ENCODE results near the gene WDR82. TPM values are rescaled to one million over a fixed set of nuclear protein-coding genes. Genes with fewer than 3 reads are reported as not detected.

WDR82 gene
- total RNA-seq, 1 experiment from 2014 or later = 58.0 TPM

GRCh38 chr3:52225452-52226228 is 52.8 kb downstream of the WDR82 start, which contains the start of gene TLR9:
Gene TLR9, minus strand, starts transcription at chr3:52225645. Its CDS starts 116 bp downstream, at chr3:52225529.
- no peak for DNase-seq (ENCODE audit: low read depth)

DNA sequence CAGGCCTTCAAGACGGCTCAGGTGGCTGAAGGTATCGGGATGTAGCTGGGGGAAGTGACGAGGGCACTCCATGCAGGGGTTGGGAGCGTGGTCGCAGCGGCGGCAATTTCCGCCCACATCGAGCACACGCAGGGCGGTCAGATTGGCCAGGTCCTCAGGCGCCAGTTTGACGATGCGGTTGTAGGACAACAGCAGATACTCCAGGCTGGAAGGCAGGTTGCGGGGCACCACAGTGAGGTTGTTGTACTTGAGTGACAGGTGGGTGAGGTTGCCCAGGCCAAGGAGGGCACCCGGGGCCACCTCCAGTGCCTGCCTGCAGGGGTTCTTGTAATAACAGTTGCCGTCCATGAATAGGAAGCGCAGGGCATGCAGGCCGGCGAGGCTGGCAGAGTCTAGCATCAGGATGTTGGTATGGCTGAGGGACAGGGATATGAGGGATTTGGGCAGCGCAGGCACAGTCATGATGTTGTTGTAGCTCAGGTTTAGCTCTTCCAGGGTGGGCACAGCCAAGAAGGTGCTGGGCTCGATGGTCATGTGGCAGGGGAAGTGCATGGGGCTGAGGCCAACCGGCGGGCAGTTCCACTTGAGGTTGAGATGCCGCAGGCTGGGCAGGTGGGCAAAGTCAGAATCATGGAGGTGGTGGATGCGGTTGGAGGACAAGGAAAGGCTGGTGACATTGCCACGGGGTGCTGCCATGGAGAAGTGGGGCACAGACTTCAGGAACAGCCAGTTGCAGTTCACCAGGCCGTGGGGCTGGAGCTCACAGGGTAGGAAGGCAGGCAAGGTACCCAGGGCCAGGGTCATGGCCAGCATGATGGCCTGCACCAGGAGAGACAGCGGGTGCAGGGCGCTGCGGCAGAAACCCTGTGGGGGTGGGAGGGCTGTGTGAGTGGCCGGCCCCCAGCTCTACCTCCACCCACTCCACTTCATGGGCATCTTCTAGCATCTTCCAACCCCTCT is 54.7 kb downstream of the WDR82 start:
- DNase-seq (ENCODE audit: low read depth) = no peak

GRCh38 chr3:52222319-52223221 is 55.9 kb downstream of the WDR82 start:
- DNase-seq (ENCODE audit: low read depth) = no peak

DNA sequence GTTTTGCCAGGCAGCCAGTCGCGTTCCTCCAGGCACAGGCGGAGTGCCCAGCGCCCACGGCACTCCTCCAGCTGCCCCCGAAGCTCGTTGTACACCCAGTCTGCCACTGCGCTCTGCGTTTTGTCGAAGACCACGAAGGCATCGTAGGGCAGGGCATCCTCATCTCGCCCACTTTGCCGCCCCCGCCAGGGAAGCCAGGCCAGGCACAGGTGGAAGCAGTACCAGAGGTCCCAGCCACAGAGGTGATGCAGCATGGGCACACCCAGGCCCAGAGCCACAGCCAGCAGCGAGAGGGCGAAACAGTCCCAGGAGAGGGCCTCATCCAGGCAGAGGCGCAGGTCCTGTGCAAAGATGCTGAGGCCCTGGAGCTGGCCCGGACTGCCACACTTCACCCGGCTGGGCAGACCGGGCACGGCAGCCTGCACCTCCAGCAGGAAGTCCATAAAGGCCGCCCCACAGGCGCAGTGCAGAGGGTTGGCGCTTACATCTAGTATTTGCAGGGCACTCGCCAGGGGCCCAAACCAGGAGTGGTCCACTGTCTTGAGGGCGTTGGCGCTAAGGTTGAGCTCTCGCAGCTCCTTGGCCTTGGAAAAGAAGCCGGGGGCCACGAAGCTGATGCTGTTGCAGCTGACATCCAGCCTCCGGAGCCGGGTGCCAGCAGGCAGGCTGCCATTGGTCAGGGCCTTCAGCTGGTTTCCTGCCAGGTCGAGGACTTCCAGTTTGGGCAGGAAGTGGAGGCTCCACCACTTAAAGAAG is 56.7 kb downstream of the WDR82 start:
- DNase-seq (ENCODE audit: low read depth) = no peak

- DNase-seq (ENCODE audit: low read depth) = no peak
Measured at GRCh38 chr3:52221141-52221562, 57.3 kb downstream of the WDR82 start.

GRCh38 chr3:52220380-52221026 is 57.9 kb downstream of the WDR82 start:
- DNase-seq (ENCODE audit: low read depth) = peak; percentile 64

- no peak for DNase-seq (ENCODE audit: low read depth)
Measured at GRCh38 chr3:52218937-52219650, 59.4 kb downstream of the WDR82 start.

- DNase-seq (ENCODE audit: low read depth) = no peak
Measured at GRCh38 chr3:52218454-52218853, 60.0 kb downstream of the WDR82 start.

GRCh38 chr3:52218026-52218425 is 60.4 kb downstream of the WDR82 start:
- no peak for DNase-seq (ENCODE audit: low read depth)

GRCh38 chr3:52217409-52217805 is 61.0 kb downstream of the WDR82 start:
- no peak for DNase-seq (ENCODE audit: low read depth)

DNA sequence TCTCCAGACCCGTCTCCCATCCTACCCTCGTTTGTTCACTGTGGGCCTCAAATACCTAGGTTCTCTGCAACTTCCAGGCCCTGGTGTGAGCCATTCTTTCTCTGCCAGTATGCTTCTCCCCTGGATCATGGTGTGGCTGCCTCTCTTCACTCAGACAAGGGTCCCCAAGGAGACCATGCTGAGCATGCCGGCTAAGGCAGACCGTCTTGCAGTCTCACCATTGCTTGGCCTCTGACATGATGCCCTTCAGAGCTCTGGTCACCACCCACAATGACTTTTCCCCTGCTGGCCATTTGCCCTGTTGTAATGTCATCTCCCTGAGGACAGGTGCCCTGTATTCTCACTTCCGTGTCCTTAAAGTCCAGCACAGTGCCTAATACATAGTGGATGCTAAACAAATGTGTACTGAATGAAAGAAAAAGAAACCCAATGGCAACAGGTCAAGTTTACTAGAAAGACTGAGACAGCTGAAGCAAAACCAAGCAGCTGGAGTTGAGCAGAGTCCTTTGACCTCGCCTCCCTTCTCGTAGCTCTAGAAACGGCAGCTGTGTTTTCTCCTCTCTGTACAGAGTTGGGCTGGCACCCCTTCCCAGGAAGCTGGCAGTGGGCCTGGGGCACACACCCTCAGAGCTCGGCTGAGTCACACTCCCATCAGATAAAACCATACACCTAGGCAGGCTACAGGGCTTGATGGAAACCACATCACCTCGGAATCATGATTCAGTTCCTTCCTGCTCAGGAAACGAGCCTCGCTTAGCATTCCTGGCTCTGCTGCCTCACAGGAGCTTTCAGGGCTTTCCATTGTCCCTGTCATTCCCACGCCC is 61.7 kb downstream of the WDR82 start:
- DNase-seq (ENCODE audit: low read depth) = peak; percentile 98

DNA sequence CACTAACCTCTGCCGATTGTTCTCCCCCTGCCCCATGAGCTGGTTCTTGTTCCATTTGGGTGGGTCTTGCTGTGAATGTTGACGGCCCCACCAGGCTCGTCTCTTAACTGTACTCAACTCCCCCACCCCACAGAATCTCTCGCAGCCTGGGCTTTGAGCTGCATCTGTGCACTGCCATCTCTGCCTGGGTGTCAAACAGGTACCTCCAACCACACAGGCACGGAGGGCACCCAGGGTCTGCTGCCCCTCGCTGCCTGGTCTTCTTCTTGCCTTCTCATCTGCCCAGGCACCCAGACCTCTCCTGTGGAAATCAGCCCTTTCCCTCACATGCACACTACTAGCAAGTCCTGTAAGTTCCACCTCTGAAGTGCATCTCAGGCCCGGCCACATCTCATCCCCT is 63.1 kb downstream of the WDR82 start:
- no peak for DNase-seq (ENCODE audit: low read depth)

DNA sequence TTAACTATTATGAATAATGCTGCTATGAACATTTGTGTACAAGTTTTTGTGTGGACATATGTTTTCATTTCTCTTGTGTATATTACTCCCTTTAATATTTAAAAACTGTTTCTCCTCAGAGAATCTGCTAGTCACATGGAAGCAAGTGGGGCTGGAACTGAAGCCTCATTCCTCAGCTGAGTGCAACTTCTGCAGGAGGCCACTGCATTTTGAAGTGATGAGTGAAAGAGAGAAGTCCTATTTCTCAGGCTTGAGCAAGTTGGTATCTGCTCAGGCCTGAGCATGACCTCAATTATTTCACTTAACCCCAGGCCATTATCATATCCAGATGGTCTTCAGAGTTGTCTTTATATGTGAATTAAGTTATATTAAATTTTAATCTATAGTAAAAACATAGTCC is 64.5 kb downstream of the WDR82 start:
- no peak for DNase-seq (ENCODE audit: low read depth)

DNA sequence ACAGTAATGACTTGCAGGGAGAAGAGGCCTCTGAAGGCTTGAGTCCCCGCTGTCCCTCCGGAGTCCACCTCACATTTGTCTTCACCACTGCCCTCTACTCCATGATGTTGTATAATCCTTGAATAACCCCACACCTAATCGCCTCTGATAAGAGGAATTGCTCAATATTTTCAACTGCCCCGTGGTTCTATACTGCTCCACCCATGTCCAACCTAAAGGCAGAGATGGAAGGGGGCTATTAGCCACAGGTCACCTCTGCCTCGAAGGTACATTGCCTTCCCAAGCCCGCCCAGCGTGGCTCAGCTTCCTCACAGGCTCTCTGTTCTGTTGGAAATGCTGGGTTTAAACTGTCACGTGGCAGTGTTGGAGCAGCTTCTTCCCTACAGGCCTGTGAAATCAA is 65.4 kb downstream of the WDR82 start:
- no peak for DNase-seq (ENCODE audit: low read depth)

DNA sequence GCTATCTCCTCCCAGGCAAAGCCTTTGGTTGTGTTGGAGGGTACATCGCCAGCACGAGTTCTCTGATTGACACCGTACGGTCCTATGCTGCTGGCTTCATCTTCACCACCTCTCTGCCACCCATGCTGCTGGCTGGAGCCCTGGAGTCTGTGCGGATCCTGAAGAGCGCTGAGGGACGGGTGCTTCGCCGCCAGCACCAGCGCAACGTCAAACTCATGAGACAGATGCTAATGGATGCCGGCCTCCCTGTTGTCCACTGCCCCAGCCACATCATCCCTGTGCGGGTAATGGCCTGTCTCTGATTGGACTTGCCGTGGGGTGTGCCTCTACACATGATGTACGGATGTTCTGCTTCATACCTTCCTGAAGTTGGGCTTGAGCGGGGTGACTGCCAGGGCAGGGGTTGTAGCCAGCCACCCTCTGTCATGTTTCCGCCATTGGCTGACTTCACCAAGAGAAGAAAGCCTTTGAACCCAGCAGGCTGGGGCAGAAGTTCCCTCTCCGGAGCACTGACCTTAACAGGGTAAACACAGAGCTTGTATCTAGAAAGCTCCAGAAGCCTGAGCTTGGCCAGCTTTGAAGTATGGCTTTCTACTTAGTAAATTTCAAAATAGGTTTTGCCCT is 67.1 kb downstream of the WDR82 start:
- no peak for DNase-seq (ENCODE audit: low read depth)

- no peak for DNase-seq (ENCODE audit: low read depth)
Measured at GRCh38 chr3:52210550-52211046, 67.9 kb downstream of the WDR82 start.

GRCh38 chr3:52210037-52210436 is 68.4 kb downstream of the WDR82 start:
- DNase-seq (ENCODE audit: low read depth) = no peak

DNA sequence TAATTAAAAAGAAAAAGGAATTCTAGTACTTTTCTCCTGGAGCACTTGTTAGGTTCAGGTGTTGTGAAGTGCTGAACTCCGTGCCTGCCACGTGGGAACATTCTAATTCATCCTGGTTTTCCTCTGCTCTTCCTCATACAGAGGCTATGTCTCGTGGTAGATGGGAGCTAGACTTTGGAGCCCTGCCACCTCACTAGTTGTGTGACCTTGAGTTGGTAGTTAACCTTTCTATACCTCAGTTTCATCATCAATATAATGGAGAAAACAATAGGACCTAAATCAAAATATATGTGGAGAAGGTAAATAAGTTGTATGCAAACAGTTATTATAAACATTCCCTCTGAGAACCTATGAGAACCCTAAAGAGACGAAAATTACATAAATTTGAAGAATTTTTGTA is 69.9 kb downstream of the WDR82 start:
- DNase-seq (ENCODE audit: low read depth) = no peak
